Tibial artery (tissue), 4 donors: ENCODE results near the gene ACAN.

Source experiments
- DNase-seq, 2 donors: peaks; one replicate each; pipeline ENCODE4 v3.0.0-alpha.2; 2019
- H3K27ac ChIP-seq, 2 donors: fragments of 200-600 bp; sonication (generic) in 1 of 2; 1 replicate in 1 of 2; 2 replicates in 1 of 2; pipeline ENCODE4 v1.5.1; 2018 to 2019; ENCODE audit warnings: mild to moderate bottlenecking in 1 of 2
- H3K27me3 ChIP-seq, 2 donors: fragments of 200-600 bp; sonication (generic) in 1 of 2; one replicate each; pipeline versions ENCODE4 v1.5.1 to v1.6.0; 2016 to 2019
- H3K36me3 ChIP-seq, 3 donors: fragments of 200-600 bp; sonication (generic) in 2 of 3; one replicate each; pipeline ENCODE4 v1.5.1; 2016 to 2019; ENCODE audit warnings: mild to moderate bottlenecking in 2 of 3
- H3K4me1 ChIP-seq, 4 donors: fragments of 200-600 bp; sonication (generic) in 2 of 4; 1 replicate in 3 of 4; 2 replicates in 1 of 4; pipeline ENCODE4 v1.5.1; 2016 to 2019
- H3K4me3 ChIP-seq, 2 donors: fragments of 200-600 bp; sonication (generic) in 1 of 2; 1 replicate in 1 of 2; 2 replicates in 1 of 2; pipeline ENCODE4 v1.5.1; 2018 to 2019; ENCODE audit warnings: mild to moderate bottlenecking in 2 of 2
- H3K9me3 ChIP-seq, 3 donors: fragments of 200-600 bp; sonication (generic) in 1 of 3; one replicate each; pipeline ENCODE4 v1.5.1; 2016 to 2019
- CTCF ChIP-seq, 2 experiments: fragments of 200-600 bp in 1 of 2; fragments of 450-650 bp in 1 of 2; IDR thresholded peaks; one replicate each; pipeline ENCODE4 v1.5.1; 2017 to 2019; ENCODE audit warnings: antibody characterized with exemption in 2 of 2, mild to moderate bottlenecking in 1 of 2, moderate library complexity in 1 of 2
- intact Hi-C: fragments of 100-400 bp; cut with DNase I; formaldehyde crosslinking; loops from one replicate; pipeline ENCODE4 v1.15.0; 2023; ENCODE audit warnings: low total_unique reads

ACAN gene

DNA sequence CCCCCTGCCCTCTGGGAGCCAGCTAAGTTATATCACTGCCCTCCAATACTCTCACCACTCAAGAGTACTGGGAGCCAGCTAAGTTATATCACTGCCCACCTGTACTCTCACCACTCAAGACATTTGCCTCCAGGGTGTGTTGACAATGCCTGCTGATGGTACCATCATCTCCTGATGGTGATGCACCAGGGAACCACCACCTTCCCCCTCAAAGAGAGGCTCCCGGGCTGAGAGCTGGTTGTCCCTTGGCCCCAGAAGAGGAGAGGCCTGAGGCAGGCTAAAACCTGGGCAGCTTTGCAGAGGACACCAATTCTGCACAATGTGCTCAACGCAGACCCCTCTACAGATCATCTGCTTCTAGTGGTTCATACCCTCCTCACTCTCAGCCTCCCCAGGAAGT lies 99.6 kb downstream of the ACAN start:
- Histone ChIP-seq H3K9me3 (no peaks in the 10 kb centered on the region), H3K27me3 (no peaks in the 10 kb centered on the region), H3K4me3 (no peak overlapping the region), H3K36me3 (peaks cover 77 to 88% (median 87%) of the 10 kb centered on the region in 3 donors), H3K4me1 (peaks cover 6 to 100% (median 72%) of the 10 kb centered on the region in 4 donors), H3K27ac (peak overlapping the region; percentile 58 to 87)
- intact Hi-C loops: no loop called here
- no peak for DNase-seq
- TF ChIP-seq CTCF (IDR thresholded peaks at IDR 0.05): no peak

DNA sequence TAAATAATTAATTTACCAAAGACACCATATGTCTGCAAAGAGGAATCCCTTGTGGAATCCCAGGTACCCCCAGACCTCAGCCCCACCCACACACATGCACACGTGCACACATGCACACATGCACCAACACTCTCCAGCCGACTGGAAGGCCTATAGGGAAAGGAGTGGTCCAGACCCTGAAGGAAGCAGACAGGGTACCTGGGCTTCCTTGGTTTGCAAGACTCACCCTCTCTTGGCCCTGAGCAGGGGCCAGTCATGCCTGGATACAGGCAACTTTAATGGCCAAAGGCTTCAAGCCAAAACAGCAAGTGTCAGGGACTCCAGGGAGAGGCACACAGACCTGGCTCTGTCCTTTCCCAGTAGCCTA lies 101.0 kb downstream of the ACAN start:
- H3K27me3 ChIP-seq: no peaks in the 10 kb centered on the region
- no peak for DNase-seq
- peaks cover 6 to 100% (median 73%) of the 10 kb centered on the region in 4 donors for H3K4me1 ChIP-seq
- intact Hi-C loops: no loop called here
- no peak overlapping the region for H3K4me3 ChIP-seq
- TF ChIP-seq CTCF (IDR thresholded peaks at IDR 0.05): no peak
- peaks cover 82 to 94% (median 93%) of the 10 kb centered on the region in 3 donors for H3K36me3 ChIP-seq
- peak overlapping the region; percentile 58 to 87 for H3K27ac ChIP-seq
- no peaks in the 10 kb centered on the region for H3K9me3 ChIP-seq

GRCh38 chr15:88904624-88905327 lies 101.5 kb downstream of the ACAN start:
- intact Hi-C loops: loop anchor here (5.0 kb wide), 1 partner anchor 98 kb away; no protein-coding TSS in a partner anchor
- H3K4me1 ChIP-seq: peaks cover 6 to 100% (median 76%) of the 10 kb centered on the region in 4 donors
- peak; percentile 98 to 100 for TF ChIP-seq CTCF (IDR thresholded peaks at IDR 0.05)
- H3K36me3 ChIP-seq: peaks cover 82 to 94% (median 93%) of the 10 kb centered on the region in 3 donors
- no peaks in the 10 kb centered on the region for H3K9me3 ChIP-seq
- peak overlapping the region; percentile 58 to 87 for H3K27ac ChIP-seq
- no peaks in the 10 kb centered on the region for H3K27me3 ChIP-seq
- peak; percentile 88 to 90 for DNase-seq
- no peak overlapping the region for H3K4me3 ChIP-seq

DNA sequence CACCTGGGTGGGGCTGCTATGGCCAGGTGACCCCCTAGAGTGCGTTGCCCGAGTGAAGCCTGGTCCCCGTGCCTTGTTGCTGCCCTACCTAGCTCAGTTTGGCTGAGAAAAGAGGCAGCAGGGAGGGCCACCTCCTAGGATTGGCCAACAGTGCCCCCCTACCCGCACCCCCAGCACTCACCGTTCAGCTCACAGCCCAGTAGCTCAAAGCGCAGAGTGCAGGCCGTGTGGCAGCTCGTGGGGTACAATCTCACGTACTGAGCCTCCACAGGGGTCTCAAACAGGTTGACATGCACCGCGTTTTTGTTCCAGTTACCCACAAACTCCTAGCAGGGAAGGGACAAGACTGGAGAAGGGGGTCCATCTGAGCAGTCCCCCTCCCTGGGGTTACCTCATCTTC lies 102.3 kb downstream of the ACAN start:
- H3K4me3 ChIP-seq: peak overlapping the region in 1 of 2 donors; percentile 7
- no peak for DNase-seq
- H3K36me3 ChIP-seq: peaks cover 78 to 94% (median 90%) of the 10 kb centered on the region in 3 donors
- intact Hi-C loops: loop anchor here (5.0 kb wide), 1 partner anchor 97 kb away; no protein-coding TSS in a partner anchor
- no peak for TF ChIP-seq CTCF (IDR thresholded peaks at IDR 0.05)
- no peaks in the 10 kb centered on the region for H3K9me3 ChIP-seq
- H3K27me3 ChIP-seq: no peaks in the 10 kb centered on the region
- H3K4me1 ChIP-seq: peaks cover 6 to 100% (median 79%) of the 10 kb centered on the region in 4 donors
- H3K27ac ChIP-seq: peak overlapping the region; percentile 58 to 87

- Histone ChIP-seq H3K4me1 (peaks cover 6 to 100% (median 83%) of the 10 kb centered on the region in 4 donors), H3K36me3 (peaks cover 78 to 94% (median 86%) of the 10 kb centered on the region in 3 donors), H3K4me3 (no peak overlapping the region), H3K27me3 (no peaks in the 10 kb centered on the region), H3K9me3 (no peaks in the 10 kb centered on the region), H3K27ac (peak overlapping the region; percentile 87 to 95)
- intact Hi-C loops: loop anchor here (5.0 kb wide), 1 partner anchor 96 kb away; no protein-coding TSS in a partner anchor
- TF ChIP-seq CTCF (IDR thresholded peaks at IDR 0.05): no peak
- no peak for DNase-seq
Measured at GRCh38 chr15:88906130-88906529, 102.9 kb downstream of the ACAN start.
